A549 (cell line): Measurements from ENCODE around the gene UQCRH. TPM values are rescaled to one million over a fixed set of nuclear protein-coding genes. Genes with fewer than 3 reads are reported as not detected.

Experiments used
- ATAC-seq, 2 experiments: fragments of 200-7000 bp in 1 of 2; fragments of >200 bp in 1 of 2; cut with Nextera tagmentation in 1 of 2; cut with Tn5 transposase in 1 of 2; 3 replicates each; pipeline versions ENCODE4 v1.8.0 to v1.9.1; 2018 to 2020; ENCODE audit warnings: mild to moderate bottlenecking in 1 of 2, moderate library complexity in 1 of 2
- CTCF ChIA-PET: fragments of 300-600 bp; sonication (Branson Sonifier 250); formaldehyde crosslinking; extraction: SDS; loops from one replicate; lab custom pipeline; 2021; ENCODE audit warnings: antibody characterized with exemption, inconsistent platforms; lab: Yijun Ruan, JAX
- POLR2A ChIA-PET: fragments of 350-600 bp; formaldehyde crosslinking; extraction: SDS; loops from one replicate; lab custom pipeline; 2021; ENCODE audit warnings: antibody characterized with exemption, inconsistent platforms; lab: Yijun Ruan, JAX
- DNase-seq, 2 experiments: peaks; one replicate each; pipeline versions ENCODE4 v3.0.0 to v3.0.0-alpha.2; 2011 to 2016; ENCODE audit warnings: low read depth in 1 of 2, low spot score in 1 of 2
- FAIRE-seq: peaks from 2 replicates; lab custom pipeline; 2011; peaks lifted over from hg19 to GRCh38; lab: Jason Lieb, UNC
- H3K27ac ChIP-seq, 2 experiments: fragments of >200 bp; sonication (Bioruptor Twin); formaldehyde crosslinking; 3 replicates each; pipeline ENCODE4 v1.5.1; 2016 to 2017
- H3K4me1 ChIP-seq: fragments of >200 bp; sonication (Bioruptor Twin); formaldehyde crosslinking; 3 replicates; pipeline ENCODE4 v1.6.1; 2016
- H3K4me2 ChIP-seq: fragments of >200 bp; sonication (Bioruptor Twin); formaldehyde crosslinking; 3 replicates; pipeline ENCODE4 v1.6.1; 2016
- H3K4me3 ChIP-seq: fragments of >200 bp; sonication (Bioruptor Twin); formaldehyde crosslinking; 3 replicates; pipeline ENCODE4 v1.5.1; 2016
- H3K9me3 ChIP-seq: fragments of >200 bp; sonication (Bioruptor Twin); formaldehyde crosslinking; 3 replicates; pipeline ENCODE4 v1.6.1; 2016
- CBX2 ChIP-seq: fragments of 200-600 bp; sonication (generic); IDR thresholded peaks from 2 replicates; pipeline ENCODE4 v1.6.1; 2016; ENCODE audit warnings: low read depth, mild to moderate bottlenecking, borderline replicate concordance
- CBX8 ChIP-seq: fragments of 200-600 bp; sonication (generic); IDR thresholded peaks from 2 replicates; pipeline ENCODE4 v1.6.1; 2016
- CEBPB ChIP-seq, 2 experiments: fragments of >200 bp in 1 of 2; sonication (Bioruptor Twin) in 1 of 2; formaldehyde crosslinking in 1 of 2; IDR thresholded peaks; 2 replicates each; pipeline ENCODE4 v1.6.1; 2012 to 2016
- CTCF ChIP-seq: fragments of >200 bp; sonication (Bioruptor Twin); formaldehyde crosslinking; IDR thresholded peaks from 3 replicates; pipeline ENCODE4 v1.5.1; 2016
- EHF ChIP-seq: fragments of 250-450 bp; sonication (Bioruptor Pico); IDR thresholded peaks from 2 replicates; pipeline ENCODE4 v1.5.0; 2020; ENCODE audit warnings: mild to moderate bottlenecking
- EHMT2 ChIP-seq: fragments of 200-600 bp; sonication (generic); IDR thresholded peaks from 2 replicates; pipeline ENCODE4 v1.6.1; 2016; ENCODE audit warnings: antibody characterized with exemption, low read depth, mild to moderate bottlenecking, moderate library complexity
- ESRRA ChIP-seq: fragments of 150-350 bp; IDR thresholded peaks from 2 replicates; pipeline ENCODE4 v1.6.1; 2014; ENCODE audit warnings: mild to moderate bottlenecking, low read length, borderline replicate concordance
- FOSB ChIP-seq: fragments of 250-450 bp; sonication (Bioruptor Pico); IDR thresholded peaks from 2 replicates; pipeline ENCODE4 v1.5.0; 2020; ENCODE audit warnings: mild to moderate bottlenecking, moderate library complexity
- FOSL2 ChIP-seq, 2 experiments: fragments of 450-650 bp in 1 of 2; fragments of >200 bp in 1 of 2; sonication (Bioruptor Twin) in 1 of 2; formaldehyde crosslinking; IDR thresholded peaks; 2 replicates each; pipeline versions ENCODE4 v1.5.0 to v1.6.1; 2016 to 2020; ENCODE audit warnings: mild to moderate bottlenecking in 1 of 2, moderate library complexity in 1 of 2
- HES2 ChIP-seq: fragments of >200 bp; sonication (Bioruptor Twin); formaldehyde crosslinking; IDR thresholded peaks from 2 replicates; pipeline ENCODE4 v1.6.1; 2016
- HOXB5 ChIP-seq: fragments of 250-450 bp; sonication (Bioruptor Pico); IDR thresholded peaks from 2 replicates; pipeline ENCODE4 v1.5.0; 2020; ENCODE audit warnings: mild to moderate bottlenecking, moderate library complexity
- JUN ChIP-seq, 2 experiments: fragments of >200 bp; sonication (Bioruptor Twin); formaldehyde crosslinking; IDR thresholded peaks; 2 replicates in 1 of 2; 3 replicates in 1 of 2; pipeline ENCODE4 v1.6.1; 2016 to 2017
- MAZ ChIP-seq: fragments of 150-350 bp; IDR thresholded peaks from 2 replicates; pipeline ENCODE4 v1.6.1; 2014; ENCODE audit warnings: antibody characterized with exemption, low read depth, low read length, borderline replicate concordance
- POLR2A ChIP-seq: IDR thresholded peaks from 2 replicates; pipeline ENCODE4 v1.6.1; 2012; ENCODE audit warnings: mild to moderate bottlenecking, low read length
- TFCP2L1 ChIP-seq: fragments of 250-450 bp; sonication (Bioruptor Pico); IDR thresholded peaks from 2 replicates; pipeline ENCODE4 v1.5.0; 2021; ENCODE audit warnings: mild to moderate bottlenecking
- ZFP36 ChIP-seq: fragments of 450-650 bp; IDR thresholded peaks from 2 replicates; pipeline ENCODE4 v1.6.1; 2014; ENCODE audit warnings: borderline replicate concordance; ENCODE audit not compliant: partially characterized antibody
- ZSCAN20 ChIP-seq: fragments of 250-450 bp; sonication (Bioruptor Pico); IDR thresholded peaks from 2 replicates; pipeline ENCODE4 v1.8.0; 2022; ENCODE audit warnings: mild to moderate bottlenecking, moderate library complexity
- whole genome bisulfite sequencing: methylation state at CpG from one replicate; pipeline ENCODE4 v1.1.6; 2017; ENCODE audit errors: missing lambda C conversion rate; 5-methylcytosine and 5-hydroxymethylcytosine counted together
- polyA plus RNA-seq, 4 experiments: library from polyadenylated mRNA; depleted of rRNA in 3 of 4; stranded (reverse); fragments of >200 nt; fragmentation: RNase III in 1 of 4; extraction: RNeasy Plus Mini Kit Qiagen cat#74134 plus additional on column Dnase treatment in 1 of 4; gene quantifications; 2 replicates in 3 of 4; 3 replicates in 1 of 4; pipeline ENCODE4 v1.2.3, GENCODE V29; 2011 to 2017

Gene UQCRH
- polyA plus RNA-seq, 2 of the 4 experiments (the other 2 are of a cell fraction) = 762 to 793 TPM

- CTCF ChIA-PET = interaction anchor here (1.0 kb wide), 1 partner anchor 38 kb away, joined by 4 read pairs; no protein-coding TSS in a partner anchor
- TF ChIP-seq TFCP2L1 (CRISPR knock-in tag) = no peak
- no peak for TF ChIP-seq POLR2A
- TF ChIP-seq CTCF = no peak
- TF ChIP-seq CEBPB (IDR thresholded peaks at IDR 0.05) = no peak
- TF ChIP-seq ZFP36 = no peak
- no peak for TF ChIP-seq ZSCAN20 (CRISPR knock-in tag)
- no peak for TF ChIP-seq JUN (IDR thresholded peaks at IDR 0.05)
- no peak for TF ChIP-seq MAZ
- no peak for TF ChIP-seq HOXB5 (CRISPR knock-in tag)
- no peak for TF ChIP-seq FOSL2 (IDR thresholded peaks at IDR 0.05)
- TF ChIP-seq FOSL2 (CRISPR knock-in tag; IDR thresholded peaks at IDR 0.05) = no peak
- TF ChIP-seq CBX8 = no peak
- TF ChIP-seq FOSB (CRISPR knock-in tag) = no peak
- H3K4me3 ChIP-seq = no peak overlapping the region
- H3K27ac ChIP-seq = no peak overlapping the region
- no peak overlapping the region for H3K4me2 ChIP-seq
- no peak for FAIRE-seq
- H3K4me1 ChIP-seq = peaks cover 21% of the 10 kb centered on the region; the same call in 1 of the 3 replicates
- H3K9me3 ChIP-seq = no peaks in the 10 kb centered on the region
- no peak for ATAC-seq
- POLR2A ChIA-PET = no interaction called here
- 94% methylated on average over 15 of the region's 16 CpGs for WGBS
- no peak for DNase-seq
These were observed 6.1 kb downstream of the UQCRH start for GRCh38 chr1:46309401-46310159.

GRCh38 chr1:46310321-46310720 is 6.8 kb downstream of the UQCRH start:
- Histone ChIP-seq H3K4me3 (no peak overlapping the region), H3K27ac (no peak overlapping the region), H3K9me3 (no peaks in the 10 kb centered on the region), H3K4me2 (no peak overlapping the region), H3K4me1 (peaks cover 16% of the 10 kb centered on the region; the same call in 1 of the 3 replicates)
- ATAC-seq (no peak), DNase-seq (no peak), FAIRE-seq (no peak)
- ChIA-PET CTCF (interaction anchor here (1.0 kb wide), 1 partner anchor 37 kb away, joined by 4 read pairs; no protein-coding TSS in a partner anchor), POLR2A (no interaction called here)
- 0 out of 4 replicates have a peak, but pooled peaks of 1 of the 2 experiments have one; percentile 30 for TF ChIP-seq CEBPB (IDR thresholded peaks at IDR 0.05)
- TF ChIP-seq FOSL2 (IDR thresholded peaks at IDR 0.05) = no peak
- no peak for TF ChIP-seq FOSL2 (CRISPR knock-in tag; IDR thresholded peaks at IDR 0.05)
- WGBS = 94% methylated on average over 4 of the region's 4 CpGs

- CTCF ChIA-PET = interaction anchor here (0.9 kb wide), 1 partner anchor 18 kb away, joined by 4 read pairs; no protein-coding TSS in a partner anchor
- 0 out of 3 replicates have a peak, but pooled peaks cover 3% of the 10 kb centered on the region for H3K4me1 ChIP-seq
- H3K4me3 ChIP-seq = no peak overlapping the region
- no peak for TF ChIP-seq HES2
- no peak for TF ChIP-seq ESRRA
- TF ChIP-seq EHF (CRISPR knock-in tag) = no peak
- TF ChIP-seq EHMT2 = no peak
- TF ChIP-seq FOSL2 (IDR thresholded peaks at IDR 0.05) = no peak
- TF ChIP-seq FOSL2 (CRISPR knock-in tag; IDR thresholded peaks at IDR 0.05) = no peak
- TF ChIP-seq JUN (IDR thresholded peaks at IDR 0.05) = no peak
- no peak for TF ChIP-seq ZSCAN20 (CRISPR knock-in tag)
- TF ChIP-seq CBX2 = no peak
- no peak for DNase-seq
- H3K9me3 ChIP-seq = no peaks in the 10 kb centered on the region
- FAIRE-seq = no peak
- WGBS = 75% methylated on average over 3 of the region's 3 CpGs
- ATAC-seq = peak in 1 of 2 experiments; percentile 60; a peak in 3 of 6 replicates
- no peak overlapping the region for H3K27ac ChIP-seq
- POLR2A ChIA-PET = no interaction called here
- H3K4me2 ChIP-seq = no peak overlapping the region
These were observed 12.3 kb downstream of the UQCRH start for GRCh38 chr1:46315669-46316403.
